ENCODE results near the gene PON2. TPM values are rescaled to one million over a fixed set of nuclear protein-coding genes. Genes with fewer than 3 reads are reported as not detected.

PON2 gene
- total RNA-seq, 1 donor from 2014 or later: 77.1 TPM

DNA sequence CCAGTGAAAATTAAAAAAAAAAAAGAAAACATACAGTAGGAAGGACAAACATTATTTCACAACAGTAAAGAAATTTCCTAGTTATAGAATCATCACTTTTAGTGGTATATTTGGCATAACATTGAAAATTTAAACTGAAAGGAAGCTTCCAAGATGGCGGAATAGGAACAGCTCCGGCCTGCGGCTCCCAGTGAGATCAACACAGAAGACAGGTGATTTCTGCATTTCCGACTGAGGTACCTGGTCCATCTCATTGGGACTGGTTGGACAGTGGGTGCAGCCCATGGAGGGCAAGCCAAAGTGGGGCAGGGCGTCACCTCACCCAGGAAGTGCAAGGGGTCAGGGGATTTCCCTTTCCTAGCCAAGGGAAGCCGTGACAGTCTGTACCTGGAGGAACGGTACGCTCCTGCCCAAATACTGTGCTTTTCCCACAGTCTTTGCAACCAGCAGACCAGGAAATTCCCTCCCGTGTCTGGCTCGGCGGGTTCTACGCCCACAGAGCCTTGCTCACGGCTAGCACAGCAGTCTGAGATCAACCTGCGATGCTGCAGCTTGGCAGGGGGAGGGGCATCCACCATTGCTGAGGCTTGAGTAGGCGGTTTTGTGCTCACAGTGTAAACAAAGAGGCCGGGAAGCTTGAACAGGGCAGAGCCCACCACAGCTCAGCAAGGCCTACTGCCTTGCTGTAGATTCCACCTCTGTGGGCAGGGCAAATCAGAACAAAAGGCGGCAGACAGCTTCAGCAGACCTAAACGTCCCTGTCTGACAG lies 58.0 kb downstream of the PON2 start:
- H3K36me3 Mint-ChIP-seq (ENCODE audit: unreplicated experiment): no peaks in the 10 kb centered on the region
- TF ChIP-seq, protein P1, sequence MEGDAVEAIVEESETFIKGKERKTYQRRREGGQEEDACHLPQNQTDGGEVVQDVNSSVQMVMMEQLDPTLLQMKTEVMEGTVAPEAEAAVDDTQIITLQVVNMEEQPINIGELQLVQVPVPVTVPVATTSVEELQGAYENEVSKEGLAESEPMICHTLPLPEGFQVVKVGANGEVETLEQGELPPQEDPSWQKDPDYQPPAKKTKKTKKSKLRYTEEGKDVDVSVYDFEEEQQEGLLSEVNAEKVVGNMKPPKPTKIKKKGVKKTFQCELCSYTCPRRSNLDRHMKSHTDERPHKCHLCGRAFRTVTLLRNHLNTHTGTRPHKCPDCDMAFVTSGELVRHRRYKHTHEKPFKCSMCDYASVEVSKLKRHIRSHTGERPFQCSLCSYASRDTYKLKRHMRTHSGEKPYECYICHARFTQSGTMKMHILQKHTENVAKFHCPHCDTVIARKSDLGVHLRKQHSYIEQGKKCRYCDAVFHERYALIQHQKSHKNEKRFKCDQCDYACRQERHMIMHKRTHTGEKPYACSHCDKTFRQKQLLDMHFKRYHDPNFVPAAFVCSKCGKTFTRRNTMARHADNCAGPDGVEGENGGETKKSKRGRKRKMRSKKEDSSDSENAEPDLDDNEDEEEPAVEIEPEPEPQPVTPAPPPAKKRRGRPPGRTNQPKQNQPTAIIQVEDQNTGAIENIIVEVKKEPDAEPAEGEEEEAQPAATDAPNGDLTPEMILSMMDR (IDR thresholded peaks at IDR 0.05): no peak
- H3K4me1 Mint-ChIP-seq (ENCODE audit: unreplicated experiment): no peaks in the 10 kb centered on the region
- DNase-seq (ENCODE audit: extremely low spot score, unreplicated experiment): no peak
- no peak overlapping the region for H3K27ac Mint-ChIP-seq (ENCODE audit: unreplicated experiment)
- H3K9me3 Mint-ChIP-seq (ENCODE audit: unreplicated experiment): peaks cover 9% of the 10 kb centered on the region
- H3K27me3 Mint-ChIP-seq (ENCODE audit: unreplicated experiment): peaks cover 1% of the 10 kb centered on the region
- H3K4me3 Mint-ChIP-seq (ENCODE audit: unreplicated experiment): no peak overlapping the region

DNA sequence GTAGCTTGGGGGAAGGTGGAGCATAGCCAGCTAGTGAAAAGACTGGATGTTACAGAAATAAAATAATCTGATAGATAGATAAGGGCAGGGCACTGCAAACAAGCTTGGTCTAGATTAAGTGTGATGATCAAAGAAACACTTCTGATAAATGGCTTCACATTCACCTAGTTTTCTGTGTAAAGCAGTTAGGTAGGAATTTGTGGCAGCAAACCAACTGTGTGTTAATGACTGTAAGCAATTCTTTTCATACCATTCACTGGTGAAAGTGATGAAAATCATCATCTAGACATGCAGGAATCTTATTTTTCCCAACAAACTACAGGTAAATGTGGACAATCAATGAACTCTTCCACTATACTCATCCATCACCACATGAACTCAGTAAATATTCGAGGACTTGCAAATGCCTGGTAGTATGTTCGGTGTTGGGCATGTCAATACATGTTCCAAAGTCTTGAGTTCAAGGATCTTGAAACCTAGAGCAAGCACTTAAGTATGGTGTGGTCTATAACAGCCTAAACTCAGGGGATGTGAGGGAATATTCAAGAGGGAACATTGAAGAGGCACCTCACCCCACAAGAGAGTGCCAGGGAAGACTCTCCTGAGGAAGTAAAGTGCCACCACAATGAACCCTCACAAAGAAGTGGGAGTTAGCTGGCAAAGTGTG lies 59.1 kb downstream of the PON2 start:
- TF ChIP-seq, protein P1 (IDR thresholded peaks at IDR 0.05): no peak
- DNase-seq (ENCODE audit: extremely low spot score, unreplicated experiment): no peak
- H3K27ac Mint-ChIP-seq (ENCODE audit: unreplicated experiment): no peak overlapping the region
- H3K36me3 Mint-ChIP-seq (ENCODE audit: unreplicated experiment): no peaks in the 10 kb centered on the region
- no peaks in the 10 kb centered on the region for H3K27me3 Mint-ChIP-seq (ENCODE audit: unreplicated experiment)
- H3K4me1 Mint-ChIP-seq (ENCODE audit: unreplicated experiment): no peaks in the 10 kb centered on the region
- no peak overlapping the region for H3K4me3 Mint-ChIP-seq (ENCODE audit: unreplicated experiment)
- H3K9me3 Mint-ChIP-seq (ENCODE audit: unreplicated experiment): peaks cover 9% of the 10 kb centered on the region

DNA sequence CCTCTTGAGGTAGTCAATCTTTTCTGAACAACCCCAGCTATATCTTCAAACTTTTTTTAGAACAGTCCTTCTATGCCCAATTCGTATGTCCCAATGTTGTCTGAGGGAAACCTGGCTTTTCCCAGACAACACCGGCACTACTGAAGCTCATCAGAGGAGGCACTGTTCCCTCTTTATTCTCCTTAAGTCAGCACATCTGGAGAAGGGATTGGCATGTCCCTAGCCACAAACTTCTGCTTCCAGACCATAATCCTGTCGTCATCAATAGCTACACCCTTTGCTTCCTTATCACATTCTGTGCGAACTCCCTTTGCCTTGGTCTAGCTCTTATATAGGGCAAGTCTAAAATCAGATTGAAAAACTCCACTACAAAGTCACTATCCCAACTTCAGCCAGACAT lies 61.5 kb downstream of the PON2 start:
- DNase-seq (ENCODE audit: extremely low spot score, unreplicated experiment): no peak
- H3K27me3 Mint-ChIP-seq (ENCODE audit: unreplicated experiment): no peaks in the 10 kb centered on the region
- H3K27ac Mint-ChIP-seq (ENCODE audit: unreplicated experiment): no peak overlapping the region
- no peaks in the 10 kb centered on the region for H3K36me3 Mint-ChIP-seq (ENCODE audit: unreplicated experiment)
- H3K9me3 Mint-ChIP-seq (ENCODE audit: unreplicated experiment): peaks cover 5% of the 10 kb centered on the region
- no peaks in the 10 kb centered on the region for H3K4me1 Mint-ChIP-seq (ENCODE audit: unreplicated experiment)
- TF ChIP-seq, protein P1 (IDR thresholded peaks at IDR 0.05): no peak
- no peak overlapping the region for H3K4me3 Mint-ChIP-seq (ENCODE audit: unreplicated experiment)

DNA sequence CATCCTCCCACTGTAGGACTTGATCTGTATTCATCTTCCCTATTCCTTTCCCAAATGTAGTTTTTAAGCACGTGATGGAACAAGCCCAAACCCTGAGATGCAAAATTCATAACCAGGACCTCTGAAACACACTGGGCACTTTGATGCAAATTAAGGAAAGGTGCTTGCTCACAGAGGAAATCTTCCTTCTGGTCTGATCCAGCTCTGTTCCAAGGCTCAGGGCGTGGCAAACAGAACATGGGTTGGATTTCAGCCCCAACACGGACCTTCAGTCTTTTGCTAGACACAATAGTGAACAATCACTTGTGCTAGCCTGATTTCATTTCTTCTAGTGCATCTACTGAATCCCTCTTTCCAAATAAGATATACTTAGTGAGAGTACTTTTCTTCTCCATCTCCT lies 66.6 kb downstream of the PON2 start:
- Mint-ChIP-seq H3K36me3 (ENCODE audit: unreplicated experiment) (no peaks in the 10 kb centered on the region), H3K9me3 (ENCODE audit: unreplicated experiment) (no peaks in the 10 kb centered on the region), H3K27me3 (ENCODE audit: unreplicated experiment) (peaks cover 8% of the 10 kb centered on the region), H3K4me3 (ENCODE audit: unreplicated experiment) (no peak overlapping the region), H3K27ac (ENCODE audit: unreplicated experiment) (no peak overlapping the region), H3K4me1 (ENCODE audit: unreplicated experiment) (no peaks in the 10 kb centered on the region)
- TF ChIP-seq, protein P1 (IDR thresholded peaks at IDR 0.05): no peak
- DNase-seq (ENCODE audit: extremely low spot score, unreplicated experiment): no peak

DNA sequence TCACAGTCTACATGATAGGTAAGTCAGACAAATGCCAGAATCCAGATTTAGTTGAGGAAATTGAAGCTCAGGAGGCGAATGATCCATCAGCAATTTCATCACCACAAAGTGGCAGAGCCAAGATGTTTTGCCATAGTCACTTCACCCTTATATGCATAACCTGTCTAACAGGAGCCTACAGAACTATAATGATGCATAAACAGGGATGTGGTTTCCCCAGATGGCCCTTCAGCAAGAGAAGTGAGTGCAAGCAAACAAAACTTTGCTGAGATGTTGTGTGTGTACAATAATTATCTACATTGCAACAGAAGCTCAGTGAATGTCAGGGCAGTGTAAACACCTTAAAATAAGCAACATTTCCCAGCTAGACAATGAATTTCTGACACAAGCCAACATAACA lies 67.2 kb downstream of the PON2 start:
- Mint-ChIP-seq H3K27me3 (ENCODE audit: unreplicated experiment) (peaks cover 8% of the 10 kb centered on the region), H3K9me3 (ENCODE audit: unreplicated experiment) (no peaks in the 10 kb centered on the region), H3K27ac (ENCODE audit: unreplicated experiment) (no peak overlapping the region), H3K4me1 (ENCODE audit: unreplicated experiment) (no peaks in the 10 kb centered on the region), H3K4me3 (ENCODE audit: unreplicated experiment) (no peak overlapping the region), H3K36me3 (ENCODE audit: unreplicated experiment) (no peaks in the 10 kb centered on the region)
- TF ChIP-seq, protein P1 (IDR thresholded peaks at IDR 0.05): no peak
- DNase-seq (ENCODE audit: extremely low spot score, unreplicated experiment): no peak
